Testis (tissue), 2 donors: ENCODE data around the gene YAE1.

Experiments used
- POLR2A ChIP-seq: fragments of 450-650 bp; IDR thresholded peaks from one replicate; pipeline ENCODE4 v1.6.1; 2017; ENCODE audit warnings: antibody characterized with exemption, mild to moderate bottlenecking, moderate library complexity
- TF ChIP-seq, protein P1 (sequence below), 3 experiments: fragments of 450-650 bp in 2 of 3; fragments of 200-600 bp in 1 of 3; sonication (generic) in 1 of 3; IDR thresholded peaks; one replicate each; pipeline ENCODE4 v1.5.1; 2016 to 2019; ENCODE audit warnings: antibody characterized with exemption in 3 of 3, mild to moderate bottlenecking in 2 of 3, moderate library complexity in 1 of 3

- TF ChIP-seq, protein P1, sequence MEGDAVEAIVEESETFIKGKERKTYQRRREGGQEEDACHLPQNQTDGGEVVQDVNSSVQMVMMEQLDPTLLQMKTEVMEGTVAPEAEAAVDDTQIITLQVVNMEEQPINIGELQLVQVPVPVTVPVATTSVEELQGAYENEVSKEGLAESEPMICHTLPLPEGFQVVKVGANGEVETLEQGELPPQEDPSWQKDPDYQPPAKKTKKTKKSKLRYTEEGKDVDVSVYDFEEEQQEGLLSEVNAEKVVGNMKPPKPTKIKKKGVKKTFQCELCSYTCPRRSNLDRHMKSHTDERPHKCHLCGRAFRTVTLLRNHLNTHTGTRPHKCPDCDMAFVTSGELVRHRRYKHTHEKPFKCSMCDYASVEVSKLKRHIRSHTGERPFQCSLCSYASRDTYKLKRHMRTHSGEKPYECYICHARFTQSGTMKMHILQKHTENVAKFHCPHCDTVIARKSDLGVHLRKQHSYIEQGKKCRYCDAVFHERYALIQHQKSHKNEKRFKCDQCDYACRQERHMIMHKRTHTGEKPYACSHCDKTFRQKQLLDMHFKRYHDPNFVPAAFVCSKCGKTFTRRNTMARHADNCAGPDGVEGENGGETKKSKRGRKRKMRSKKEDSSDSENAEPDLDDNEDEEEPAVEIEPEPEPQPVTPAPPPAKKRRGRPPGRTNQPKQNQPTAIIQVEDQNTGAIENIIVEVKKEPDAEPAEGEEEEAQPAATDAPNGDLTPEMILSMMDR (IDR thresholded peaks at IDR 0.05), result no peak
- no peak for TF ChIP-seq POLR2A
These were observed 22.2 kb downstream of the YAE1 start for GRCh38 chr7:39588416-39588815.
